GM15510 (cell line): ENCODE data around the gene IL17B.

Experiments used
- POLR2A ChIP-seq: IDR thresholded peaks from 3 replicates; pipeline ENCODE4 v1.6.1; 2011; ENCODE audit warnings: borderline replicate concordance; ENCODE audit not compliant: insufficient read length; ENCODE audit errors: extremely low read depth

Gene IL17B

DNA sequence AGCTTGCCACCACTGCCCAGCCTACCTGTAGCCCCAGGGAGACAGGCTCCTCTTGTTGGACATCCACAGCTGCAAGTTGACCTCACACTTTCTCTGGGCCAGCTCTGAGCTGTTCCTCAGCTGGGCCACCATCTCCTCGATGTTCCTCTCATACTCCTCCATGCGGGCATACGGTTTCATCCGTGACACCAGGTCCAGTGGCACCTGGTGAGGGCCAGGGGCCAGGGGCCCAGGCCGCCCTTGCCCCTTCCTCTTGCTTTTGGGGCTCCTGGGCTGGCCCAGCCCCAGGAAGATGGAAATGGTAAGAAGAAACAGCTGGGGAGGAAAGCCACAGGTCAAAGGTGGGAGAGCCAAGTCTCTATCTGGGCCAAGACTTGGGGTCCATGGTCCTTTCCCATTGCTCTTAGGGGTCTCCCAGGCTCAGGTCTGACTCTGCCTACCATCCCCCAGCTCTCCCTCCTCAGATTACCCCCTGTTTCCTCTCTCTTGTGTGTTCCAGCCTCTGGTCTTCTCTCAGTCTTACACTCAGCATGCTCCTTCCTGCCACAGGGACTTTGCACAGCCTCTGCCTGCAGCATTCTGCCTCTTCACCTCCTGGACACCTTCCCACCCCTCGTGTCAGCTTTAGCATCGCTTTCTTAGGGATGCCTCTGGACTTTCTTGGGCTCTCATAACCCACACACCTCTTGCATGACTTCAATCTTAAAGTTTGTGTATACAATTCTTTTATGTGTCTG lies 2.2 kb downstream of the IL17B start:
- no peak for TF ChIP-seq POLR2A

DNA sequence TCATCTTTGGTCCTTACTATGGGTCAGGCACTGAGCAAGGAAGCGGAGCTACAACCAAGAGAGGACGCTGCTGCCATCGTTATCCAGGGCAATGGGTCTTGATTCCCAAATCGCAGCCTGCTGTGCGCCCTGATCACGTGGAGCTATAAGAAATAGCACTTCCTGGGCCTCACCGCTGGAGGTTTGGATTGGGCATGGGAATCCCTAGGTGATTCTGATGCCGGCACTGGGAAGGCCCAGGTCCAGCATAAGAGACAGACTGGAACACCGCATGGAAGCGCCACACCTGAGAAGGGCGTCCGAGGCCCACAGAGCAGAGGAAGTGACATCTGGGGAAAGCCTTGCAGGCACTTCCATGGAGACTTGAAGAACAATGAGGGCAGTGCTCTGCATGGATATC lies 3.0 kb downstream of the IL17B start:
- no peak for TF ChIP-seq POLR2A

DNA sequence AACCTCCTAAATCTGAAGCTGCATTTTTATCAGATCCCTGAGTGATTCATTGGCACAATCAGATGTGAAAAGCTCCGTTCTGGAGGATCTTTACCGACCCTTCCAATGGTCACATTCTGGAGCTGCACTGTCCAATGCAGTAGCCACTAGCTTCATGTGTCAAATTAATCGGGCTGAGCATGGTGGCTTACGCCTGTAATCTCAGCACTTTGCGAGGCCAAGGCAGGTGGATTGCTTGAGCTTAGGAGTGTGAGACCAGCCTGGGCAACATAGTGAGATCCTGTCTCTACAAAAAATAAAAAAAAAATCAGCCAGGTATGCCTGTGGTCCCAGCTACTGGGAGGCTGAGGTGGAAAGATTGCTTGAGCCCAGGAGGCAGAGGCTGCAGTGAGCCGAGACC lies 3.7 kb downstream of the IL17B start:
- no peak for TF ChIP-seq POLR2A

DNA sequence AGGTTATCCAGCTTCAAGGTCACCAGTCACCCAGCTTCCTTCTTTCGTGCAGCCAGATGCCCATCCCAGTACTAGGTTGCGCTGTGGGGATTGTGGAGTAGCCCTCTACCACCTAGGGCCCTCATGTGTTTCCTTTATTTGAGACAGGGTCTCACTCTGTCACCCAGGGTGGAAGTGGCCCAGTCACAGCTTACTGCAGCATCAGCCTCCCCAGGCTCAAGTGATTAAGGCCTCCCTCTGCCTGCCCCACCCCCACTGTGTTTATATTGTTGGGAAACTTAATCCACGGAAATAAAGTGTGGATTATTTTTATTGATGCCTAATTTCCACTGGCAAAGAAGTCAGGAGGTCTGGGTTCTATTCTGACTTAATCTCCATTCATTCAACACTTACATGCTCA lies 4.3 kb downstream of the IL17B start:
- no peak for TF ChIP-seq POLR2A

DNA sequence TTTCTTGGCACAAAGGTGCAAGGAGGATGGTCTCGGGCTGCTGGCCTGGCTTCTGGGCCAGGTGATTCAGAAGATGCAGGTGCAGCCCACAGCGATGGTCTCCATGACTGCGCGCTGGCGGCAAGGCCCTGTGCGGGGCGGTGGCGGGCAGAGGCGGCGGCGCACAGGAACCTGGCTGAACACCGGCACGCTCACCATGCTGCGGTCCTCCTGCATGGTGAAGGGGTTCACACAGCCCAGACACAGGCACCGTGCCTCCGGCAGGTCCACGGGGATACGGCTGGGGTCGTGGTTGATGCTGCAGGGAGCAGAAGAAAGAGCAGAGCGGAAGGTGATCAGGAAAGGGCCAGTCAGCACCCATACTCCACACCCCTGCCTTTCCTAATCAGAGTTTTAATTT lies 4.8 kb downstream of the IL17B start:
- no peak for TF ChIP-seq POLR2A

DNA sequence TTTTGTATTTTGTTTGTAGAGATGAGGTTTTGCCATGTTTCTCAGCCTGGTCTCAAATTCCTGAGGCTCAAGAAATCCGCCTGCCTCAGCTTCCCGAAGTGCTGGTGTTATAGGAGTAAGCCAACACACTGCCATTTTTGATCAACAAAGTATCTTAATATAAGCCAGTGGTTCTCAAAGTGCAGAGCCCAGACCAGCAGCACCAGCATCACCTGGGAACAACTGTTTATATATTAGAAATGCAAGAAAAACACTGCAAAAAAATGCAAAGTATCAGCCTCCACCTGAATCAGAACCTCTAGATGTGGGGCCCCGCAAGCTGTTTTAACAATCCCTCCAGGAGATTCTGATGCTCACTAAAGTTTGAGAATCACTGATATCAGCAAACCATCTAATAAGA lies 6.2 kb downstream of the IL17B start:
- no peak for TF ChIP-seq POLR2A

DNA sequence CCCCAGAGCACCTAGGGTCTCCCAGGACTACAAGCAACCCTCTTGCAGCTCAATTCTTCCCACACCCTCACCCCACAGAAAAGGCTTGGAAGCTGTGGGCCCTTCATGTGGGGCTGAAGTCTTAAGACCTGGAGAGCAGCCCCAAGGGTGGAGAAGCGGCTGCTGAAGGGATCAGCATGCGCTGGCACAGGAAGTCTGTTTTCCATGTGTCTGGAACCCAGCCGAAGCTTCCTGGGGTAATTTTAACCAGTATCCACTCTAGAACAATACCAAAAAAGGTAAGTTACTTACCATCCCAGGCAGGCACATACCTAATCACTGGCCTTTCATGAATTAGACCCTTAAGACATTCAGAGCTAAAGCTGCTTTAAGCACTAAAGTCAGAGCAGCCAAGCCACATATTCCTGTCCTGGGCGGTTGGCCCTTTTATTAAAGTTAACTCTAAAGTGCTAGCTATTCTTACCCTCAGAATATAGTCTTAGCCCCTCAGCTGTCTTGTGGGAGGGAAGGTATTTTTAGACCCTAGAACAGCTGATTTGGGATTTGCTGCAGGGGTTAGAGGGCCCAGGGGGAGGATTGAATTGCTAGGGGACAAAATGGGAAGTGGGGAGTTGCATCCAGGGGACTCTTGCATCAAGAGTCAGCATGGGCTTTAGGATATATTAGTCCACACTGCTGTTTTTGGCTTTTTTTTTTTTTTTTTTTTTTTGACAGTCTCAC lies 6.9 kb downstream of the IL17B start:
- TF ChIP-seq POLR2A, result no peak

DNA sequence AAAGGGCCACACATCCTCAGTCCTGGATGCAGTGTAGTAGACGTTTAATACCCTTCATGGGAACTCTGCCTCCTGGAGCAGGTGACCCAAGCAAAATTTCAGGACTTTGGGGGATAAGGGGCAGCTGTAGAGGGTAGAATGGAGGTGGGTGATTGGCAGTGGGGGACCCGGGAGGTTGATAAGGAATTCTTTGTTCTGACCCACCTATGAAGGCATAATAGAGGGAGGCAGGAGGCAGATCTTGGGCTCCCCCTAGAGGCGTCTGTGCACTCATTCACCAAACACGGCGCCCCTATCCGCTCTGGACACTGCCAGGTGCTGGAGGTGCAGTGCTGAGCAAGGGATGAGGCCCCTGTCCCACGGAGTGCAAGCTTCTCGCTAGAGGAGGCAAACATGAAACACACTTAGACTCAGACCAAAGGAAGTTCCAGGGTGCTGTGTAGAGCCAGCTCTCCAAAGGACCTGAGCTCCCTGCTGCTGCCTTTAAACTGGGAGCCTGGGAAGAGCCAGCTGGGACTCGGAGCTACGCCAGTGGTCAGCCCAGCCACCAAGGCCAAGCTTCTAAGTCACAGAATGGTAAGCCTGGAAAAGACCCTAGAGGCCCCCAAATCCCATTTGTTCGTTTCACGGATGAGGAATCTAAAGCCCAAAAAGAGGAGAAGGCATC lies 7.7 kb downstream of the IL17B start:
- TF ChIP-seq POLR2A, result no peak

DNA sequence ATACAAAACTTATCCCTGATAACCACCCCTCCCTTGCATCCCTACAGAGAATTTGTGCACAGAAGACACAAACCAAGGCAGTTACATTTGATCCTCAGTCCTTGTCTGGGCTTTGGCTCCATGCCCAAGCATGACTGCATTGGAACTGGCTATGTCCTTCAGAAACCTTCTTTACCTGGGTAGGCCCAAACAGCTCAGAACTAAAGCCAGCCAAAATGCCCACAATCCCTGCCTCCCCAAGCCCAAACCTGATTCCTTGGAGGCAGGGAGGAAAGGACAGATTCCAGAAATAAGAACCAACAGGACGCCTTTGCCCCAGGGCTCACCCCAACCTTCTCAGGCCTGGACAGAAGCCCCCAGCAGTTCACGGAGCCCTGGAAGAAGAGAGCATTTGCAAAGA lies 8.2 kb downstream of the IL17B start:
- no peak for TF ChIP-seq POLR2A

DNA sequence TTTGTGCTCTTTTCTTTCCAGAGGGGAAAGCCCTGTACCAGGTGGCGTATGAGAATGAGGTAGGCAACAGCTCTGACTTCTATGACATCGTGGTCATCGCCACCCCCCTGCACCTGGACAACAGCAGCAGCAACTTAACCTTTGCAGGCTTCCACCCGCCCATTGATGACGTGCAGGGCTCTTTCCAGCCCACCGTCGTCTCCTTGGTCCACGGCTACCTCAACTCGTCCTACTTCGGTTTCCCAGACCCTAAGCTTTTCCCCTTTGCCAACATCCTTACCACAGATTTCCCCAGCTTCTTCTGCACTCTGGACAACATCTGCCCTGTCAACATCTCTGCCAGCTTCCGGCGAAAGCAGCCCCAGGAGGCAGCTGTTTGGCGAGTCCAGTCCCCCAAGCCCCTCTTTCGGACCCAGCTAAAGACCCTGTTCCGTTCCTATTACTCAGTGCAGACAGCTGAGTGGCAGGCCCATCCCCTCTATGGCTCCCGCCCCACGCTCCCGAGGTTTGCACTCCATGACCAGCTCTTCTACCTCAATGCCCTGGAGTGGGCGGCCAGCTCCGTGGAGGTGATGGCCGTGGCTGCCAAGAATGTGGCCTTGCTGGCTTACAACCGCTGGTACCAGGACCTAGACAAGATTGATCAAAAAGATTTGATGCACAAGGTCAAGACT lies 11.0 kb downstream of the IL17B start:
- no peak for TF ChIP-seq POLR2A

DNA sequence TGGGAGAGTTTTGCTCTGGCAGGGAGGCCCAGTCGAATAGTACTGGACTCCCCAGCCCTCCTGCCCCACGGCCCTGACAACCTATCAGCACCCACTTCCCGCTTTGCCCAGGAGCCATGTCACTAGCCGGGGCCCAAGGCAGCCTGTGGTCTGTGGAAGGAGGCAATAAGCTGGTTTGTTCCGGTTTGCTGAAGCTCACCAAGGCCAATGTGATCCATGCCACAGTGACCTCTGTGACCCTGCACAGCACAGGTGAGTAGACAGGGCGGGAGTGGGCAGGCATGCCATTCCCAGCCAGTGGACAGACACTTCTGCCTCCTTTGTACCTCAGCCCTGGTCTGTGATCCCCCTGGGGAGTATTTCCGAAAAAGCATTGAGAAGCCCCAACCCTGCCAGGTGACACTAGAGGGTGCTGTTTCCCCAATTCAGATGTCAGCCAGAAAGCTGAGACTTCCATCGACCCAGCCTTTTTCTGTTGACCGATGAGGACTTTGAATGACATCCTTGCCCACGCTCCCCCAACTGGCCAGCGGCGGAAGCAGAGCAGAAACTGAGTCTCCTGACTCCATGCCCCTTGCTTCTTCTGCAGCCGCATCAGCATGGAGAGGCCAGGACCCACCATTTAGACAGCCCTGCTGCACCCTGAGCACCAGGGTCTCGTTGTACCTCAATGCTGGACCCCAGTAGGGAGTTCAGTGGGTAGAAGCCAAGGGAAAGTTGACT lies 11.7 kb downstream of the IL17B start:
- no peak for TF ChIP-seq POLR2A

DNA sequence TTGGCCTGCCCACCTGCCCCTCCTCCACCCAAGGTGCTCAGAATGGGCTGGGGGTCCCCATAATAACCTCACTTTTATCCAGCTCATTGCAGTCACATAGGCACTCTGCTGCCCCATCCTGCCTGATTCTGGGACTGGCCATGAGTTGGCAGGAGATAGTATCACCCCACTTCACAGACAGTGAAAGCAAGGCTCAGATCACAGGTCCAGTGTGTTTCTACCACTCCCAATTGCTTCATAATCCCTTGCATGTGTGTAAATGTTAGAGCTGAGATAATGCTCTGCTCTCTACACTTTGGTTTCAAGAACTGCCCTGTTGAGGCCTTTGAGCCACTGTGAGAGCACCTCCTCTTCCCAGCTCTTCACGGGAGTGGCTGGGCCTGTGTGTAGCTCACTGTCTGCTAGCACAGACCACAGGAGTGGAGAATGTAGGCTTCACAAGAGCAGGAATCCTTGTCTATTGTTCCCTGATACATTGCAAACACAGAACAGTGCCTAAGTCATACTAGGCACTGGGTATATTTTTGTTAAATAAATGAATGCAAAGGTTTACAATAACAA lies 12.8 kb downstream of the IL17B start:
- TF ChIP-seq POLR2A, result no peak

DNA sequence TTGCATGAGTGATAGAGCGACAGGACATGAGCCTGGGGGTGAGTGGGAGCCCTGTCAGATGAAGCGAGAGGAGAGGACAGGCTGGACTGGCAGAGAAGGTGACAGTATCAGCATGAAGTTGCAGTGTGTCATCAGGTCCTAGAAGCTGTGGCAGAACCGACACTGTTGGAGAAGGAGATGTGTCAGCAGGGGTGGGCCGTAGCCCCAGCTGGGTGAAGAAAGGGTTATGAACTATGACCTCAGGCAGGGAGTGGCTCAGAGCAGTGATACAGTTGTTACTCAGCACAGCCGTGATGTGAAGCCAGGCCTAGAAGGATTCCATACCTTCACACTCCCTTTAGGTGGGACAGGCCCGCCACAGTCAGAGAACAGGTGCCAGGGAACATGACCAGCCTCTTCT lies 13.7 kb downstream of the IL17B start:
- no peak for TF ChIP-seq POLR2A

DNA sequence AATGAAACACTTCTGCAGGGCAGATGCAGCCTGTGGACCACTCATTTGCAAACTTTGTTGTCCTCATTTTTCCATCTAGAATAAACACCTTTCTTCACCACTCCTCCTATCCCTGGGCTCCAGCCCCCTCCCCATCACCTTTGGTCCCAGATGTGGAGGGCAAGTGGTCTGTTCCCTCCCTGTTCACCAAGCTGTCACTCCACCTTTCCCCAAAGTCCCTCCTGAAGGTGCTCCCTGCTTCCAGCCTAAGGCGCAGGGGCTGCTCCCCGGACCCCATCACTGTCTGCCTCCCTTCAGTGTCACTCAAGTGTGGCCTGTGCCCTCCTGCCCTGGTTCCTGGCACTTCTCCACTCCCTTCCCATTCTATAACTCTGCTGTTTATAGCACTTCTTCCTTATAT lies 14.4 kb downstream of the IL17B start:
- TF ChIP-seq POLR2A, result no peak

DNA sequence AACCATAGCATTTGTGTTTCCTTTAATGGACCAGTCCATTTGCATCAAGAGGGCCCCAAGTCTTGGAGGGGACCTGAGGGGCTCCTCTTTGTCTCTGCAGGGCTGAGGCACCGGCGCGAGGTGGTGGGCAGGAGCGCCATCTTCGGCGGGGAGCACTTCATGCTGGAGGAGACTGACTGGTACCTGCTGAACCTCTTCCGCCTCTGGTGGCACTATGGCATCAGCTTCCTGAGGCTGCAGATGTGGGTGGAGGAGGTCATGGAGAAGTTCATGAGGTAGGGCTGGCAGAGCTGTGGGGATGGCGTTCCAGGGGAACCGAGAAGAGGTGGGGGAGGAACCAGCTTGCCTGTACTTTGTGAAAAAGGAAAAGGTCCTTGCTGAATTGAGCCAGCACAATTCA lies 15.2 kb downstream of the IL17B start:
- no peak for TF ChIP-seq POLR2A

DNA sequence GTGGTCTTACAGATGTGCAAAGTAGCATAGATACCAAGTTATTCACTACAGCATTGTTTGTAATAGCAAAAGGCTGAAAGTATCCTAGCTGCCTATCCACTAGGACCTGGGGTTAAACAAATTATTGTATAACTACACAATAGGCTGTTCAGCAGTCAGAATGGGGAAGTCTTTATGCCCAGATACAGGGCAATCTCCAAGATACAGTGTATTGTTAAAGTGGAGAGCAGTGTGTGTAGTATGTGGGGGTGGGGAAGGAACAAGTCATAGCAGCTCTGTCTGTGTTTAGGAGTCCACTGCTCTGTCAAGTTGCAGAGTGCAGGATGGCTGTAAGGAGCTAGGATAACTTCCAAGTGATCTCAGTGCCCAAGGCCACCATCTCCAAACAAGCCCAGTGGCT lies 15.7 kb downstream of the IL17B start:
- no peak for TF ChIP-seq POLR2A
